ENCODE data around the gene C22orf42. TPM values are rescaled to one million over a fixed set of nuclear protein-coding genes. Genes with fewer than 3 reads are reported as not detected.

The C22orf42 gene
- total RNA-seq, 5 donors from 2014 or later (not counting 1 experiment from before 2014, with no cell fraction given) = not detected

DNA sequence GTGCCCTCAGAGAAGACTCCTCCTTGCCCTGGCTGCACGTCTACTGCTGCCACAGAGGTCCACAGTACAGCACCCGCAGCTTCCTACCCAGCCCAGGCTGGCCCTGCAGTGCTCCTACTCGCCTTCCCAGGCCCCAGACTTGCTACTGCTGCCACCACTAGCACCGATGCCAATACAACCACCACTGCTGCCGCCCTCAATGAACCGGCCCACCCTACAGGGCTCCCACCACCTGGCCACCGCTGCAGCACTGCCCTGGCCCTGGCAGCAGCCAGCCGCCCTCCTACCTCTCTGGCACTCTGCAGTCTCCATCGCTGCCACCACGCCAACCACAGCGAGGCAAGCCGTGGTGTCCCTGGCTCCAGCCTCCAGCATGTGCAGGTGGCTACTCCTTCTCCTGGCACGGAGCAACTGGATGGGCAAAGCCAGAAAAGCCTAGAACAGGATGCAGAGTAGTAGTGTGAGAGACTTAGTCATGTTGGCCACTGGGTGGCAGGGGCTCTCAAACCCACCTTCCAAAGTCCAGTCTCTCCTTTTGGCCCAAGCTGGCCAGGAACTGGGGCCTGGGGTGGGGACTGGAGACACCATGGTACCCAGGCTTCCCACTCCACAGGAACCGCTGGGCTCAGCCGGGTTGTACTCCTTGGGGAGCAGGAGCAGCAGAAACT, 39.4 kb downstream of the C22orf42 start:
- ChIA-PET POLR2A (no interaction called here), CTCF (no interaction called here)
- H3K9me3 Mint-ChIP-seq = no peaks in the 10 kb centered on the region
- Histone ChIP-seq H3K9me3 (no peaks in the 10 kb centered on the region), H3K27ac (ENCODE audit: low read length) (no peak overlapping the region), H3K27me3 (replicated peaks in 1 of 2; ENCODE audit: control insufficient read depth in 2 of 2, extremely low read depth in 1 of 2, insufficient read depth in 2 of 2, low read length in 1 of 2) (peaks cover 5 to 10% of the 10 kb centered on the region in 2 experiments), H3K4me3 (ENCODE audit: control insufficient read depth in 1 of 2, extremely low read depth in 1 of 2, low read length in 1 of 2) (no peak overlapping the region), H3K4me1 (ENCODE audit: control insufficient read depth in 1 of 2, extremely low read depth in 1 of 2, insufficient read depth in 2 of 2, low read length in 2 of 2) (peaks cover 0 to under 1% of the 10 kb centered on the region in 2 experiments), H3K36me3 (ENCODE audit: control insufficient read depth in 2 of 2, extremely low read depth in 1 of 2, insufficient read depth in 1 of 2, low read length in 1 of 2) (no peaks in the 10 kb centered on the region)
- H3K4me3 Mint-ChIP-seq = no peak overlapping the region
- H3K36me3 Mint-ChIP-seq = no peaks in the 10 kb centered on the region
- ATAC-seq (replicated peaks in 1 of 4) (no peak), DNase-seq (no peak)
- peaks cover 0 to 15% of the 10 kb centered on the region in 2 donors for H3K27me3 Mint-ChIP-seq
- H3K27ac Mint-ChIP-seq = no peak overlapping the region
- WGBS (ENCODE audit: insufficient coverage) = 86% methylated on average over 8 of the region's 15 CpGs
- peaks cover 4 to 11% (median 10%) of the 10 kb centered on the region in 3 donors for H3K4me1 Mint-ChIP-seq

DNA sequence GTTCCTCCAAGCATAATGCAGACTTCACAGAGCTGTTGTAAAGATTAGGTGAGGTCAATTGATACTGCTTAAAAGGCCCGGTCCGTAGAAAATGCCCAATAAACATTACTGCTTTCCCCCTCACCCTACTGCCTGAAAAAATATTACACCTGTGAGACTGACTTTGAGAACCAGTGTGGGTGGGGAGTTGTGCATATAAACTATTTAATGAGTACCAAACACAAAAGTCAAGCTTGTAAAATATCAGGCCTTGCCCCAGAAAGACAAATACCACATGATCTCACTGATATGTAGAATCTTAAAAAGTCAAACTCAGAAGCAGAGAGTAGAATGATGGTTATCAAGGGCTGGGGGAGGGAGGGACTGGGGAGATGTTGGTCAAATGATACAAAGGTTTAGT, 46.7 kb downstream of the C22orf42 start:
- H3K27me3 Mint-ChIP-seq = peaks cover 28 to 44% of the 10 kb centered on the region in 2 donors
- CTCF ChIA-PET = no interaction called here
- POLR2A ChIA-PET = no interaction called here
- no CpG with 5 or more reads among the region's 2 CpGs for WGBS (ENCODE audit: insufficient coverage)
- Histone ChIP-seq H3K27me3 (replicated peaks in 1 of 2; ENCODE audit: control insufficient read depth in 2 of 2, extremely low read depth in 1 of 2, insufficient read depth in 2 of 2, low read length in 1 of 2) (peaks cover 3 to 5% of the 10 kb centered on the region in 2 experiments), H3K4me3 (ENCODE audit: control insufficient read depth in 1 of 2, extremely low read depth in 1 of 2, low read length in 1 of 2) (no peak overlapping the region), H3K4me1 (ENCODE audit: control insufficient read depth in 1 of 2, extremely low read depth in 1 of 2, insufficient read depth in 2 of 2, low read length in 2 of 2) (no peaks in the 10 kb centered on the region), H3K36me3 (ENCODE audit: control insufficient read depth in 2 of 2, extremely low read depth in 1 of 2, insufficient read depth in 1 of 2, low read length in 1 of 2) (no peaks in the 10 kb centered on the region), H3K27ac (ENCODE audit: low read length) (no peak overlapping the region), H3K9me3 (no peaks in the 10 kb centered on the region)
- H3K36me3 Mint-ChIP-seq = no peaks in the 10 kb centered on the region
- H3K27ac Mint-ChIP-seq = no peak overlapping the region
- no peaks in the 10 kb centered on the region for H3K9me3 Mint-ChIP-seq
- H3K4me1 Mint-ChIP-seq = no peaks in the 10 kb centered on the region
- DNase-seq = no peak
- ATAC-seq (replicated peaks in 1 of 4) = no peak
- H3K4me3 Mint-ChIP-seq = no peak overlapping the region

DNA sequence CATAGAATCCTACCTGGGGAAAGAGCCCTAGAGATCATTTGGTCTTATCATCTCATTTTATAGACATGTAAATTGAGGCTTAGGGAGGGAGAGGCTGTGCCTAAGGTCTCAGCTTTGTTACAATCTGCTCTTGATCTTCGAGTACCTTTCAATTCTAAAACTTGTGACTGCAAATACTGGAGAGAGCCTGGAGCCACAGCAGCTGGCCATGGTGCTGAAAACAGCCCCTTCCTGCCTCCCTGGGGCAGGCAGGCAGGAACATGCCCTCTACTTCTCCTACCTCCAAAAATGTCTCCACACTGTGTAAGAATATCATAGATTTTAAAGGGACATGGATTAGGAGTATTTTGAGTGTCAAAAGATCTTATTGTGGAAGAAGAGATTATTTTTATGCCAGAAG, 52.2 kb downstream of the C22orf42 start:
- H3K36me3 Mint-ChIP-seq = no peaks in the 10 kb centered on the region
- H3K4me3 Mint-ChIP-seq = no peak overlapping the region
- Histone ChIP-seq H3K36me3 (ENCODE audit: control insufficient read depth in 2 of 2, extremely low read depth in 1 of 2, insufficient read depth in 1 of 2, low read length in 1 of 2) (no peaks in the 10 kb centered on the region), H3K27ac (ENCODE audit: low read length) (no peak overlapping the region), H3K9me3 (no peaks in the 10 kb centered on the region), H3K27me3 (replicated peaks in 1 of 2; ENCODE audit: control insufficient read depth in 2 of 2, extremely low read depth in 1 of 2, insufficient read depth in 2 of 2, low read length in 1 of 2) (peaks cover 0 to 5% of the 10 kb centered on the region in 2 experiments), H3K4me3 (ENCODE audit: control insufficient read depth in 1 of 2, extremely low read depth in 1 of 2, low read length in 1 of 2) (no peak overlapping the region), H3K4me1 (ENCODE audit: control insufficient read depth in 1 of 2, extremely low read depth in 1 of 2, insufficient read depth in 2 of 2, low read length in 2 of 2) (no peaks in the 10 kb centered on the region)
- H3K9me3 Mint-ChIP-seq = no peaks in the 10 kb centered on the region
- ATAC-seq (replicated peaks in 1 of 4) (no peak), DNase-seq (peak in 2 of 35 experiments; percentile 1 to 8)
- no peak overlapping the region for H3K27ac Mint-ChIP-seq
- no peaks in the 10 kb centered on the region for H3K4me1 Mint-ChIP-seq
- CTCF ChIA-PET = interaction anchor here (0.6 to 1.5 kb wide), 2 partner anchors 136 to 388 kb away, joined by 3 read pairs; no protein-coding TSS in a partner anchor
- H3K27me3 Mint-ChIP-seq = peaks cover 37 to 47% of the 10 kb centered on the region in 2 donors
- no CpG with 5 or more reads among the region's 1 CpG for WGBS (ENCODE audit: insufficient coverage)
- POLR2A ChIA-PET = no interaction called here

DNA sequence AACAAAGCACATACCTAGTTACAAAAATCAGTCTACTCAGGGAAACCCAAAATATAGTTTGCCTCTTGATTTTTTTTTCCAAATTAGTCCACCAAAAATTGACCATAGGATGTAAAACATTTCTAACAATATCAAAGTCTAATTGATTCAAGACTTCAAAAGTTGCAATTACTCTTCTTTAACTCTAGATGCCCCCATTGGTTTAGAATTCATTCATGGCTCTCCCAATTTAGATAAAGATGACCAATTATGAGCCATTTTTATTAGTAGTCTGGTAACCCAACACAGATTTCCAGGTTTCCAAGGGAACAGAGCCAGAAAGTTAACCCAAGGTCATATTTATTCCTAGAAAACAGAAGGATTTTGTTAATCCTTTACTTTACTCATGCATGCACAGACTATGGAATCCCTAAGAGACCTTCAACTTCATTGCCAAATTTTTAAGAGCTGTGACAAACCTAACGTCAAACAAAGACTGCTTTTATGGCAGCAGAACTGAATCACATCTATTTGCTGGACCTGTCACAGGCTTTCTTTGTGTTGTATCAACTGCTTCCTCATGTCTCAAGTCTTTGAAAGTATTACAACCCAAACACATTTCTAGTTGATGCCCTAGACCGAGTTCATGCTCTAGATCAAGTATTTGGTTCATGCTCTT, 55.3 kb downstream of the C22orf42 start:
- 52% methylated on average over 2 of the region's 2 CpGs for WGBS (ENCODE audit: insufficient coverage)
- ChIA-PET POLR2A (interaction anchor here in 1 of 2 donors (0.7 kb wide), 1 partner anchor 692 kb away, joined by 3 read pairs; no protein-coding TSS in a partner anchor), CTCF (interaction anchor here (0.7 to 1.2 kb wide), 4 partner anchors 128 to 372 kb away, joined by 3 to 9 read pairs (median 4); no protein-coding TSS in a partner anchor)
- Mint-ChIP-seq H3K36me3 (no peaks in the 10 kb centered on the region), H3K27ac (no peak overlapping the region), H3K4me1 (no peaks in the 10 kb centered on the region), H3K9me3 (no peaks in the 10 kb centered on the region), H3K4me3 (no peak overlapping the region), H3K27me3 (peaks cover 22 to 33% of the 10 kb centered on the region in 2 donors)
- DNase-seq = peak in 1 of 35 experiments; percentile 47
- no peak overlapping the region for H3K27ac ChIP-seq (ENCODE audit: low read length)
- no peaks in the 10 kb centered on the region for H3K9me3 ChIP-seq
- no peak overlapping the region for H3K4me3 ChIP-seq (ENCODE audit: control insufficient read depth in 1 of 2, extremely low read depth in 1 of 2, low read length in 1 of 2)
- ATAC-seq (replicated peaks in 1 of 4) = no peak
- no peaks in the 10 kb centered on the region for H3K36me3 ChIP-seq (ENCODE audit: control insufficient read depth in 2 of 2, extremely low read depth in 1 of 2, insufficient read depth in 1 of 2, low read length in 1 of 2)
- peaks cover 2 to 3% of the 10 kb centered on the region in 2 experiments for H3K27me3 ChIP-seq (replicated peaks in 1 of 2; ENCODE audit: control insufficient read depth in 2 of 2, extremely low read depth in 1 of 2, insufficient read depth in 2 of 2, low read length in 1 of 2)
- no peaks in the 10 kb centered on the region for H3K4me1 ChIP-seq (ENCODE audit: control insufficient read depth in 1 of 2, extremely low read depth in 1 of 2, insufficient read depth in 2 of 2, low read length in 2 of 2)

DNA sequence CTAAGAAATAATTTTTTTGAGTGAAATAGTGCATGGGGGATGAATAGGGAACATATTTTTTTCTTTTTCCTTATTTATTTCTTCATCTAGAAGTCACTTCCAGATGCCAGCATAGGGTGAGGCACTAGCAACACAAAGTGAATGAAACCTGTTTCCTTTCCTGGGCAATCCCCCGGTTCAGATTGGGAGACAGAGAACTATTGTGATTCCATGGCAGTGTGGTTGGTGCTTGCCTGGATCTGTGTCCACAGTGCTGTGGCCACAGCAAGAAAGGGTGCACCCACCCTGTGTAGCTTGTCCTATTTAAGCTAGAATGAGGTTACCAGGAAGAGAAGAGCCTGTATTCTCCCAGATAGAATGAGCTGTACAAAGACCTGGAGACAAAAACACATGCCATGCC, 58.4 kb downstream of the C22orf42 start:
- H3K36me3 Mint-ChIP-seq = no peaks in the 10 kb centered on the region
- H3K4me3 ChIP-seq (ENCODE audit: control insufficient read depth in 1 of 2, extremely low read depth in 1 of 2, low read length in 1 of 2) = no peak overlapping the region
- DNase-seq = no peak
- no peaks in the 10 kb centered on the region for H3K36me3 ChIP-seq (ENCODE audit: control insufficient read depth in 2 of 2, extremely low read depth in 1 of 2, insufficient read depth in 1 of 2, low read length in 1 of 2)
- H3K27me3 Mint-ChIP-seq = peaks cover 3 to 21% of the 10 kb centered on the region in 2 donors
- no peak overlapping the region for H3K27ac ChIP-seq (ENCODE audit: low read length)
- H3K4me3 Mint-ChIP-seq = no peak overlapping the region
- no peak for ATAC-seq (replicated peaks in 1 of 4)
- H3K9me3 ChIP-seq = no peaks in the 10 kb centered on the region
- H3K4me1 Mint-ChIP-seq = peaks cover 0 to 4% (median 0%) of the 10 kb centered on the region in 3 donors
- POLR2A ChIA-PET = no interaction called here
- no peak overlapping the region for H3K27ac Mint-ChIP-seq
- CTCF ChIA-PET = no interaction called here
- no peaks in the 10 kb centered on the region for H3K9me3 Mint-ChIP-seq
- peaks cover 0 to 3% of the 10 kb centered on the region in 2 experiments for H3K27me3 ChIP-seq (replicated peaks in 1 of 2; ENCODE audit: control insufficient read depth in 2 of 2, extremely low read depth in 1 of 2, insufficient read depth in 2 of 2, low read length in 1 of 2)
- 14% methylated on average over 1 of the region's 1 CpG for WGBS (ENCODE audit: insufficient coverage)
- H3K4me1 ChIP-seq (ENCODE audit: control insufficient read depth in 1 of 2, extremely low read depth in 1 of 2, insufficient read depth in 2 of 2, low read length in 2 of 2) = no peaks in the 10 kb centered on the region

Data from T-cell (primary cell).